HEK293 (cell line): Measurements from ENCODE around the gene LNPK.
"Not testable (repeated sequence)": the region's sequence is repeated elsewhere in the genome, so short reads cannot be mapped to it uniquely, and the experiment has no call there.

Experiments
- CTCF ChIP-seq: fragments of 450-650 bp; formaldehyde crosslinking; IDR thresholded peaks from 2 replicates; pipeline ENCODE4 v1.5.1; 2016; ENCODE audit warnings: missing biosample characterization, missing genetic modification characterization
- GLIS1 ChIP-seq: fragments of 450-650 bp; formaldehyde crosslinking; IDR thresholded peaks from 2 replicates; pipeline ENCODE4 v1.5.1; 2016; ENCODE audit warnings: missing biosample characterization, missing genetic modification characterization
- GLIS2 ChIP-seq: fragments of 450-650 bp; formaldehyde crosslinking; IDR thresholded peaks from 2 replicates; pipeline ENCODE4 v1.5.1; 2016; ENCODE audit warnings: missing biosample characterization, missing genetic modification characterization
- ZNF324 ChIP-seq: fragments of 450-650 bp; formaldehyde crosslinking; IDR thresholded peaks from 2 replicates; pipeline ENCODE4 v1.5.1; 2016; ENCODE audit warnings: missing biosample characterization, missing genetic modification characterization
- ZXDB ChIP-seq: fragments of 450-650 bp; formaldehyde crosslinking; IDR thresholded peaks from 2 replicates; pipeline ENCODE4 v1.5.1; 2016; ENCODE audit warnings: missing biosample characterization, missing genetic modification characterization

- not testable (repeated sequence) for TF ChIP-seq ZNF324; ZXDB; GLIS2 (tag by site-specific recombination); CTCF; GLIS1
Observed at GRCh38 chr2:175895957-175896356, 106.1 kb downstream of the LNPK start.
